ENCODE data around the gene DNMT3A.

The DNMT3A gene

DNA sequence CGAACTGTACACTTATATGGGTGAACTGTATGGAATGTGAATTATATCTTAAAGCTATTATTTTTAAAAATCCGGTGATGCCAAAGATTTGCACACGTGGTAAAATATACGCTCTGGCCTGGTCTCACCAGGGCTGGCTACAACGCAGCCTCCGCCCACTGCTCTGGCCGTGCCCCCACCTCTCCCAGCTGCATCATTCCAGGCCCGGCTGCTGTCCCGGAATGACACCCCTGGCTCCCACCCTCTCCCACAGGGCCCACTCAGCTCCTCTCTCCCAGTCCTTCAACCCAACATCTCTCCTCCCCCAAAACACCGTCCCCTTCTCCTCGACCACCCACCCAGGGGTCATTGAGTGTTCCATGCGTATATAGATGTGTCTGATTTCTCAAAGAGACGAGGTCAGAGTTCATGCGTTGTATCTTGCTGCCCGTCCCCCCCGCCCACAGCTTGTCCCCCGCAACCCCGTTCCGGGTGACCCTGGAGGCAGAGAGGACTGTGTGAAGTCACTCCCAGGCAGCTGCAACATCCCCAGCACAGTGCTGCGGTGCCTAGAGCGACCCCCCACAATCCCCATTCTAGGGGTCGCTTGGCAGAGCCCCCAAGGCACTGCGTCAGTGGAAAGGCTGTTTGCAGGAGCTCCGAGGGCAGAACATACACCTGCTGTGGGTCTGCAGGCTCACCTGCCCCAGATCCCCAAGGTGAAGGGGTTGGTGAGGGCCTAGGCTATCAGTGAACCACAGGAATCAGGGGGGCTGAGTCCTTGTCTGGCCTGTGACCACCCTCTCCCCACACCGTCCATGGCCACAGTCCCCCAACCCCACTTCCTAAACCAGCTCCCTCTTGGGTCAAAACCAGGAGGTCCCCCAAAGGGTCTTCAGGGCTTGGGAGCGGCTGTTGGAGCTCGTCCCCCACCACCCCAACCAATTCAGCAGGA is 13.3 kb downstream of the DNMT3A start:
- no peak for DNase-seq (ENCODE audit: low read depth in 4 of 4, low spot score in 1 of 4)

DNA sequence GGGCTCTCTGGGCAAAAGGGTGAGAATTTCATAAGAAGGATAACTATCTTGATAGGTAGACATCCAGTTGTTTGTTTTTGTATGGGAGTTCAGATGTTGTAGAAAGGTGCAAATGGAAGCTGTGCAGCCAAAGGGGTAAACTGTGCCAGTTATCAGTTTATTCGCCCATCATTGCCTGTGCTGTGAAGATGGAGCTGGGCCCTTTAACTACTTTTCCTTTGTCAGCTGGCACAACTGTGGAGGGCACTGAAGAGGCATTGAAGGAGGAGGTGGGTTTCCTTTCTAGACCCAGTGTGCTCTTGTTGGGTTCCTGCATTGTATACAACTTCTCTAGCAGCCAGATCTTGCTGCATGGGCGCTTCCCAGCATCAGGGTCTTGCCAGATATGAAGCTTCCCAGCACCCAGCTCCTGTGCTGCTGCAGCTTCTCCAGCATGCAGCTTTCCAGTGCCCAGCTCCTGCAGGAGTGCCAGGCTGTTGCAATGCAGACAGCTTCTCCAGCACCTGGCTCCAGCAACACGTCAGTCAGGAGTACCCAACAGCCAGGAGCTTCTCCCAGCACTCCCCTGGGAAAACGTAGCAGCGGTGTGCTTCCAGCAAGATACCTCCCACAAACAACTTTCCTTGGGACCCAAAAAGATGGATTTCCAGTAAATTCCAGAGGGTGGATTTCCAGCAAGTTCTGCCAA is 15.3 kb downstream of the DNMT3A start:
- DNase-seq (ENCODE audit: low read depth in 4 of 4, low spot score in 1 of 4): no peak

DNA sequence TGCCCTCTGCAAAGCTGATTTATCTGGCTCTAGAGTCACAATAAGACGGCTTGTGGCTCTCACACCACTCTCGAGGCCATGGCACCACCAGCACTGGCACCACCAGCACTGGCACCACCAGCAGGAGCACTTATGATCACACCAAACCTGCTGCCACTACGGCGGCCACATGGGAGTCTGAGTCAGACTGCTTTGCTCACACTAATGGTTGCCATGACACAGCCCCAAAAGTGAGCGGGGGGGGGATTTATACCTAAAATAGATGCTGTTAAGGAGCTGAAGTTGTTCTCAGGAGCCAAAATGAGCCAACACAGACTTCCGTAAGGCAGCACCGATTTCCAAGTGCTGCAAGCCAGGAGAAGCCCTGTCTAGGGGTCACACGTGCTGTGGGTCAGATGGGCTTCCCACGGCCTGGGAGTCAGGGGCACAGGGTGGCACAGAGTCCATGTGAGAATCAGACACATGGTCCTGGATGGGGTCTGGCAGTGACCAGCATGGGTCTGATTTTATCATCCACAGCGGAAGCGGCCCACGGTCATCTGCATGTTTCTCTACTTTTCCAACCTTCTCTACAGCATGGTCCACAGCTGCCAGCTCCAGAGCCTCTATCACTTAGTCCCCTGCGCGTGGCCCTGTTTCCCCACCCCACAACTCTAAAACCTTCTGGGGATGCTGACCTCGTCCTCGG is 16.7 kb downstream of the DNMT3A start:
- DNase-seq (ENCODE audit: low read depth in 4 of 4, low spot score in 1 of 4): no peak

DNA sequence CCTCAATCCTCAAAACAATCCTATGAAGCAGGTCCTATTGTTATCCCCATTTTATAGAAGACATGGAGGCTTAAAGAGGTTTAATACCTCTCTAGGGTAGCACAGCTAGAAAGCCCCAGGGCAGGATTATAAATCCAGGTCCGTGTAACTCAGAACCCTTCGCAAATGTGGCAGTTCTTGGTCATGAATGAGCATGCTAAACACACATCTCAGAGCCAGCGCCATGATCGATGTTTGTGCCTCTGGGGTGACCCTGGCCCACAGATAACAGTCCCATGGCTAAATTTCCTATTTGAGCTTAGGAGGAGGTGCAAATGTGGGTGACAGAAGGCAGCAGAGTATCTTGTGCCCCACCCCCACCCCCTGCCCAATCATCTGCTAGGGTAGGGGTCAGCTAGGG is 17.5 kb downstream of the DNMT3A start:
- DNase-seq (ENCODE audit: low read depth in 4 of 4, low spot score in 1 of 4): no peak

DNA sequence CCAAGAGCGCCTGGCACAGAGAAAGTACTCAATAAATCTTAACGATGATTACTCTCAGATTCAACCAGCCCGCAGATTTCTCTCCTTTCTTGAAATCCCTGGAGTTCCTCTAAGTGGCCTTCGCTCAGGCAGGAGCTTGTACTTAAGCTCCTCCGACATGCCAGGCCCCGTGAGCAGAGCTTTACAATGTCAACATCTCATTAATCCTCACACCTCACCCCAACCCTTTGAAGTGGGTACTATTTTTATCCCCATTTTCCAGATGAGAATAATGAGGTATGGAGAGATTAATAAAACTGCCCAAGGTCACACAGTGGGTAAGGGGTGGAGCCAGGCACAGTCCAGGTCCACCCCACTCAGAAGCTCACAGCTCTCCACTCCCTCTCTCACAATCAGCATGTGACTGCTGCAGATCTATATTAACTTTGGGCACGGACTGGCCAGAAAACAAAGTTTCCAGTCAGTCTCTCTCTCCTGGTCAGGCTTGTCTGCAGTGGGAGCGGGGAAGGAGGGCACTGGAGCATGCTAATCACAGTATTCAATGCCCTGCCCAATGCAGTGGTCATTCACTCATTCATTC is 18.0 kb downstream of the DNMT3A start:
- no peak for DNase-seq (ENCODE audit: low read depth in 4 of 4, low spot score in 1 of 4)

DNA sequence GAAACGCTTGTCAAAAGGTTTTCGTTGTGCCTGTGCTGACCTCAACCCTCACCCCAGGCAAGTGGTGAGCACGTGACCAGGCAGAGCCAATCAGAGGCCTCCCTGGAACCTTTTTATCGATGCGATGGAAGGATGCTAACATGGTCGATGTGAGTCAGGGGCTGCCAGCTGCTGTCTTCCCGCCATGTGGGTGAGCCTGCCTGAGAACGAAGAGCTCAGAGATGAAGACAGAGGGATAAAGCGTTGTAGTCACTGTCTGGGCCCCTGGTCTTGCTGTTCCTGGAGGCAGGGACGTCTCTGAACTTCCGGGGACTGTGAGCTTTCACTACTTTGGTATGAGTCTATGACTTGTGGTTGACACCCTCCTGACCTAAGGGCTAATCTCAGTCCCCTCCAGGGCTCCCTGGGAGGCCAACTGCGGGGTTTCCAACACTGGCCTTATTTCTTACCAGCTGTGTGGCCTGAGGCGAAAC is 18.6 kb downstream of the DNMT3A start:
- DNase-seq (ENCODE audit: low read depth in 4 of 4, low spot score in 1 of 4): no peak

DNA sequence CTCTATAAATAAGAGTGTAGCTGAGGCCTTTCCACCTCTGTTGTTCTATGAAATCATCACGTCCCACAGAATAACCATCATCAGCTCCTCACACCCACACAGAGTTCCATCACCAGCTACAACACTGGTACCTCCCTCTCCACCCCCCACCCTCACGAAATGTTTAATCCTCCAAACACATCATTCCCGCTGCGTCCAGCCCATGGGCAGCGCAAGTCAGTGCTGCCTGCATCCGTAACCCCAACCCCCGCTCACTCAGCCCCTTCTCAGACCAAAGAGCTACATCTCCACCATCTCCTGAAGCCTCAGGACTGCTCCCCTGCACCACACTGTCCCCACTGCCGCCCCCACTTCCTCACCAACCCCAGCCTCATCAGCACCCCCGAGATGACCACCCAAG is 19.4 kb downstream of the DNMT3A start:
- DNase-seq (ENCODE audit: low read depth in 4 of 4, low spot score in 1 of 4): no peak

DNA sequence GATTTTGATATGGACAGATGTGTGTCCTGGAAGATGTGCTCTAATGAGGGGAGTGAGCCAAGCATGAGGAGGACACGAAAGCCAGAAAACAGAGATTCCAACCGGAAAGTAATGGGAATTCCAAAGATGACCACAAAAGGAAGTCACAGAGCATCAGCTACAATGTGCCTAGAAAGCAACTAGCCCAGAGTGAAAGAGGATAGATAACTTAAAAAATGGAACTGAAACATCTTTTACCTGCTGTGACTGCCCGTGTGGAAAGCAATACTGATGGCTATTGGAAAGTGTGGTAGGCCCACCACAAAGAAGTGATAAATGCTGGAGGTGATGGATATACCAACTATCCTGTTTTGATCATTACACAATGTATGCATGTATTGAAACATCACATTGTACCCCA is 21.6 kb downstream of the DNMT3A start:
- DNase-seq (ENCODE audit: low read depth in 4 of 4, low spot score in 1 of 4): no peak

DNA sequence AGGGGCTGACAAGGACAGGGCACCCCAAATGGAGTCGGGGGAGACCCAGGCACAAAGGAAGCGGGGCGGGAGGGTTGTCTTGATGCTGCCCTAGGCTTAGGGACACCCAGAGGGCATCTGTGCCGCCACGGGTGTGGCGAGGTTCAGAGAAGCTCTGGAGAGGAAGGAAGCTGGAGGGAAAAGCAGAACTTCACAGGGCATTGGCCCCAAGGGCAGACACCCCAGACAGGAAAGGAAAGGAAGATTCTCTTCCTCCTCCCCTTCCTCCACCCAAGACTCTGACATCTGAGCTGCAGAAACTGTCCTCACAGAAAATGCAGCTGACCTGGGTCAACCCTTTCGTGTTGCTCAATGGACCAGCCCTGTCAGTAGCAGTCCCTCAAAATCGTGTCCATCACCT is 25.6 kb downstream of the DNMT3A start:
- DNase-seq (ENCODE audit: low read depth in 4 of 4, low spot score in 1 of 4): no peak

DNA sequence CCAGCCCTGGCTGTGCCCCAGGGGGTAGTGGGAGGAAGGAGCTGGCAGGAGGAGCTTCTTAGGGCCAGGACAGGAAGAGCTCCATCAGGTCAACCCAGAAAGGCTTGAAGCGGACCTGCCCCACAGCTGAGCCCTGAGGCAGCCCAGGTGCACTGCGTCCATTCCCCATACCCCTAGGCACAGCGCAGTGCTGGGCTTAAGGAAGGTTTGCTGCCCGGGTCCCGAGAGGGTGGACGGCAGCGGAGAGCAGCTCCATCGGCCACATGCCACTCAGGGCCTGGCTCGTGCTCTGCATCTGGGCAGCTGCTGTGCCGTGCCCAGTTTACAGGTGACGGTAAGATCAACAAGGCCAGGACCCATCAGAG is 26.4 kb downstream of the DNMT3A start:
- no peak for DNase-seq (ENCODE audit: low read depth in 4 of 4, low spot score in 1 of 4)

DNA sequence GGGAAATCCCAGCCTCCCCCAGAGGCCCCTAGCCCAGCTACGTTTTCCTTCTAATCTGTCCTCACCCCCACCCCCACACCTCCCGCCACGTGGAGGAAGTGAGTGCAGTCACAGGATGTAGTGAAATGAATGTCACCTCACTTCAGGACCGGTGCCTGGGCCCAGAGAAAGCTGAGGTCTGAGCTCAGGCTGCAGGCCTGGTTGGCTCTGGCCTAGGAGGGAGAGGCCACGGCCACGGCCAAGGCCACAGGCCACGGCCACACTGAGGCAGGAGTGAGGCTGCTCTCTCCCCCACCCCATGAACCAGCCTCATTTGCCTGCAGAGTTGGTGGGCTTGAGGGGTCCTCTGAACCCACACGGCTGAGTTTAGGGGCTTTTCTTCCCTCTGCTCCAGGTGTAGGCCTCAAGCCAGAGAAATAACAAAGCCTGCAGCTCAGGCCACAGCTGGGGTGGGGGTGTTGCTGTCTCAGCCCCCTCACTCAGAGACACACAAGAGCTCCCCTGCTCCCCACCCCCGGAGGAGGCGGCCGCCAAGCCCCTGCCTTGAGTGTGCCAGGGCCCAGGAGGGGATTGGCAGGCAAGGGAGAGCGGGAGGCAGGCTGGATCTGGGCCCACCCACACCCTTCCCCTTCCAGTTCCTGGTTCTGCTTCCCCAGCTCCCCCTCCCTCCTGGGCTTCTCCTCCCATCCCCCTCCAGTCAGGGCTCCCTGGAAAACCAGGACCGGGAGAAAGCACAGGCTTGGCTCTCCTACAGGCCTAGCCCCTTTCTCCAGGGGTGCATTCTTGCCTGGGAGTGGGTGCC is 27.0 kb downstream of the DNMT3A start:
- DNase-seq (ENCODE audit: low read depth in 4 of 4, low spot score in 1 of 4): peak; percentile 79 to 97 (median 82)

DNA sequence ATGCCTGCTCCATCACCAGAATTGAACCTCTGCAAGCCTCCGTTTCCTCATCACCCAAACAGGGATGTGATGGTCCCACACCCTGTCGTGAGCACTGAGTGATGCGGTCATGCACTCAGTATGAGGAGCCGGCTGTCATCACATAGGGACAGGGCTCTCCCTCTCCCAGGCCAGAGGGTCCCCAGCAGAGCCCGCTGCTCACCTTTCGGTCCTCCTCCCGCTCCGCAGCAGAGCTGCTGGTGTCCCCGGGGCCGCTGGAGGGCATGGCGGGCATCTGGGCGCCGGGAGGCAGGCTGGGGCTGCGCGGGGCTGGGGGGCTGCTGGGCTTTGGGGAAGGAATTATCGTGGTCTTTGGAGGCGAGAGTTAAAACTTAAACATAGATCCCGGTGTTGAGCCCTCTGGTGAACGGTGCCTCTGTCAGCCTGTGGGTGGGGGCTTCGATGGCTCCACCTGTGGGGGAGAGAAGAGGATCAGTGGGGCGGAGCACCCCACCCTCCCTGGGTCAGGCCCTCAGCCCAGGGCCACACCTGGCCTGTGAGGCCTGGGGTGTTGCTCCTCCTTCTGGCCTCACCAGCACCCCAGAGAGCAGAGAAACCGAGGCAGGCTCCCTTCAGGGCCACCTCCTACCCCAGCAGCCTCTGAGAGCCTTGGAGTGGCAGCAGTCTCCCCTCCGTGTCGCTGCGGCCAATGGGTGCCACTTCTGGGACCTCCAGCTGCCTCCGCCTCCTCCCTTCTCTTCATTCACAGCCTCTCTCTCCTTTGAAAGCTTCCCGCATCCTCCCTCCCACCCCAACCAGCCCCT is 27.8 kb downstream of the DNMT3A start:
- no peak for DNase-seq (ENCODE audit: low read depth in 4 of 4, low spot score in 1 of 4)

DNA sequence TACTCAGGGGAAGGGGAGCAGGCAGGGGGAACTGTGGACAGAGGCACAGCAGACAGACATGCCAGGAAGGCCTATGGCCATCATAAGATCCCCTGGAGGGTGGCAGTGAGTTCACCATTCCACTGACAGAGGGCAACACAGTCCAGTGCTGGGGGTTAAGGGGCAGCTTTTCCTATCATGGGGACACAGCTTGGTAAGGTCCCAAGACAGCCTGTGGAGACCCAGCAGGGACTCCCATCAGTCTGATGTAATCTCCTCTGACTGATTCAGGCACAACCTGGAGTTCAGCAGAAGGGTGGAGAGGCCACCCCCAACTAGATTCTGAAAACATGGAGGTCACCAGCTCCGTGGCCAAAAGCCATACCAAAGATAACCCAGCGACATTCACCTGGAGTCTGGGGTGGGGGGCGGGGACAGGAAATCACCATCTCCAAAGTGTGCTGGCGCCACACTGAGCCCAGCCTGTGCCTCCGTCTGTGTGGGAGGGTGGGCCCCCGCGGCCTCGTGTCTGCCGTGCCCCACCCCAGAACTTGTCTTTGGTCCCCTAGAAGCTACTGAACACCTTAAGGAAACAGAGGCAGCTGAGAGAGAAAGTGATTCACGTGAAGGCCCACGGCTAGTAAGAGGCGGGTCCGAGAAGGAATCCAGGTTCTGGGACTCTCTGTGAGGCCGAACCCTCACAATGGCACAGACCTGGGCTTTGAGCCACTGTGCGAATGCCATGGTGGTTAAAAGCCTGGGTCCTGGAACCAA is 28.6 kb downstream of the DNMT3A start:
- no peak for DNase-seq (ENCODE audit: low read depth in 4 of 4, low spot score in 1 of 4)

DNA sequence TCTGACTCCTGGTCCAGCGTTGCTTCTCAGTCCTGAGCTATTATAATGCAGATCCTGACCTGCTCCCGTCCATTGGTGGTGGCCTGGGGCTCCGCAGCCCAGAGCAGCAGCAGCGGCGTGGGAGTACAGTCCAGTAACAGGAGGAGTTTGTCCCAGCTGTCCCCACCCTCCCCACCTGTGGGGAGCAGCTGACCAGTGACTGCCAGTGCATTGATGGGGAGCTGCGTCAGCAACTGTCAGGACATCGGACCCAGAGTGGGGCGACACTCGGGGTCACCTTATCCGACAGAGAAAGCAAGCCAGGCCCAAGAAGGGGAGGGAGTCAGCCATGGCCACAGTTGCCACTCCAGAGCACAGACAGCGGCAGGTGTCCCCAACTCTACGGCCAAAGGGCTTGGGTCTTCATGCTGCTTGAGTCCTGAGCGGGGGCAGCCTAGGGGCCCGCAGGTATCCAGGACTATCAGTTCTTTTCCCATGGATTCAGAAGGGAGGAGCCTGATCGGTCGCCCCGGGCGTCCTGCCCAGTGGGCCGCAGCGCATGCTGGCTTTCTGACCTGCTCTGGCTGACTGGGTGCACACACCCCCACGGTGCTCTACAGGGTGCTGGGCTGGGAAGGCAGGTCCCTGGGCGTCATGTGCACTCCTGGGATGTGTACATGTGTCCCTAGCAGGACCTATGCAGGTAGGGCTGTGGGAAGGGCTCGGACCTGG is 29.7 kb downstream of the DNMT3A start:
- DNase-seq (ENCODE audit: low read depth in 4 of 4, low spot score in 1 of 4): no peak

DNA sequence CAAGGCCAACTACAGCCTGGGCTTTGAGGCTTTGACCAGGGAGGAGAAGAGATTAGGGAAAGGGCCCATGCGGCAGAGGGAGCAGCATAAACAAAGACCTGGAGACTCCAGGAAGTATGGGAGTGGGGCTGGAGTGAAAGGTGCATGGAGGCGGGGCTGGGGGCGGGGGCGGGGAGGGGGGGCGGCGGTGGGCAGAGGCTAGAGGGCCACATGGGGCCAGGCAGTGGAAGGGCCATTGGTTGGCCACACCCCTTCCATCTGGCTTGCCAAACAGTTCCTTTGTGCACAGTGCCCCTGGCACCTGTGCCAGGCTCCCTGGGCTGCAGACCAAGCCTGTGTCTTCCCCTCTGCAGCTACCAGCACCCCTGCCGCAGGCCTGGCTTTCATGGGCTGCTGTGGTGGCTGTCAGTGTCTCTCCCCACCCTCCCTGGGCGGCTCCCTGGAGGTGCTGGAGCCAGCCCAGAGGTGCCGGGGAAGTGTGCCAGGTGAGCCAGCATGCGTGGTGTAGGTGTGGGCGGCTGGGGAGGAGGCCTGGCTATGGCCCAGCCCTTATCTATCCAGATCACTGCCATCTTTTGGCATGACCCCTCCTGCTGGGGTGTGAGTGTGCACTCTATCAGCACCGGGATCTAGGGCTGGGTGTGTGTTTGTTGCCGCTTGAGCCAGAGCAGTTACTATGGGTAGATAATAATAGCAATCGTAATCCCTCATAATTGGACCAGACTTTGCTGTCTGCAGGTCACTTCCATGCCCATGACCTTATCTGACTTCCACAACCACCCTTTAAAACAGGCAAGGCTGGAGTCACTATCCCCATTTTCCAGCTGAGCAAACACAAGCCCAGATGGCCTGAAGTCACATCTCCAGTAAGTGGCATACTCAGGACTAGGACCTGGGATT is 30.5 kb downstream of the DNMT3A start:
- DNase-seq (ENCODE audit: low read depth in 4 of 4, low spot score in 1 of 4): no peak

DNA sequence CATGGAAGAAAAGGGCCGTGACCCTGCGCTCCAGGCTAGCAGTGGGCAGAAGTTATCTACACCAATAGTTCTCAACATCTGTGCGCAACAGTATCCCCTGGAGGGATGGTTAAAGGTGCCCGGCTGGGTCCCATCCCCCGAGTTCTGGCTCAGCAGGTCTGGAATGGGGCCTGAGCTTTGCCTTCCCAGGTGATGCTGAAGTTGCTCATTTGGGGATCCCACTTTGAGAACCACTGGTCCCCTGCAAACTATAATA is 31.1 kb downstream of the DNMT3A start:
- no peak for DNase-seq (ENCODE audit: low read depth in 4 of 4, low spot score in 1 of 4)

DNA sequence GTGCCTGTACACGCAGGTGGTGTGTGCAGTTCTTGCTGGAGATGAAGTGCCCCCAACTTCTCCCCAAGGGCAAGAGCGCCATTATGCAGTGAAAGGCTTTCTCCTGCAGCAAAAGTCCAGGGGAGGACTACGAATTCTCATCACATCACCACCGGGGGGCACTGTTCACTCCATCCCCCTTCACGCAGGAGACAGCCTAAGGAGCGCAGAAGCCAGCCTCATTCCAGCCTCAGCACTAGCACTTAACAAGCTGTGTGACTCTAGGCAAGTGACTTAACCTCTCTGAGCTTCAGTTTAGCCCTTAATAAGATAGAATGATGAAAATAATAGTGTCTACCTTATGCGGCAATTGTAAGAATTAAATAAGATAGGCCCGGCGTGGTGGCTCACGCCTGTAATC is 32.3 kb downstream of the DNMT3A start:
- DNase-seq (ENCODE audit: low read depth in 4 of 4, low spot score in 1 of 4): peak in 3 of 4 experiments; percentile 42 to 53 (median 52)

DNA sequence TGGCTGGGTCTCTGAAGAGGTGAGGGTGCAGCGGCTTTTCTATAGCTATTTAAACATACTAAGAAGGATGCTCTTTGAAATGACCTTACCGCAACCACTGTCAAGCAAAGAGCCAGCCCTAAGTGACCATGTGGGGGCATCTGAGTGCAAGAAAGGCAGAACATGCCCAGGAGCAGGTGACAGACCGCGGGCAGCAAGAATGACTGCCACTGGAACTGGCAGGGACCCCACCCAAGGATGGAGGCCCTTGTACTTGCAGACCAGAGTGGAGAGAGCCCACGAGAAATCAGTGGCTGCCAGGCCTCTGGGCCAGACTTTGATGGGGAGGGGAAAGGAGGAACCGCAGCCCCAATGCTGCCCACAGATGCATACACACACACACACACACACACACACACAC is 33.1 kb downstream of the DNMT3A start:
- DNase-seq (ENCODE audit: low read depth in 4 of 4, low spot score in 1 of 4): no peak
